ENCODE data around the gene P3H3.
"Not testable (repeated sequence)": the region's sequence is repeated elsewhere in the genome, so short reads cannot be mapped to it uniquely, and the experiment has no call there.

P3H3 gene

GRCh38 chr12:6853626-6854025, 25.4 kb downstream of the P3H3 start:
- H3K9ac ChIP-seq (ENCODE audit: low read length), result peak overlapping the region; percentile 33

GRCh38 chr12:6854036-6854435, 25.8 kb downstream of the P3H3 start:
- no peak overlapping the region for H3K9ac ChIP-seq (ENCODE audit: low read length)
- no peaks in the 10 kb centered on the region for H3K27me3 ChIP-seq (ENCODE audit: control insufficient read depth, insufficient read depth, low read length)
- H3K4me1 ChIP-seq (ENCODE audit: control insufficient read depth, insufficient read depth, low read length), result peaks cover 17% of the 10 kb centered on the region
- H3K9me3 ChIP-seq (ENCODE audit: control insufficient read depth, low read length), result no peaks in the 10 kb centered on the region
- H3K36me3 ChIP-seq (ENCODE audit: control insufficient read depth, insufficient read depth, low read length), result peaks cover 27% of the 10 kb centered on the region
- no peak overlapping the region for H3K4me3 ChIP-seq (ENCODE audit: low read length)

More at GRCh38 chr12:6853626-6854025, 25.4 kb downstream of the P3H3 start:
- Histone ChIP-seq H3K27me3 (ENCODE audit: control insufficient read depth, insufficient read depth, low read length) (no peaks in the 10 kb centered on the region), H3K9me3 (ENCODE audit: control insufficient read depth, low read length) (no peaks in the 10 kb centered on the region), H3K36me3 (ENCODE audit: control insufficient read depth, insufficient read depth, low read length) (peaks cover 23% of the 10 kb centered on the region), H3K4me1 (ENCODE audit: control insufficient read depth, insufficient read depth, low read length) (peaks cover 17% of the 10 kb centered on the region), H3K4me3 (ENCODE audit: low read length) (no peak overlapping the region)

- Histone ChIP-seq H3K4me1 (ENCODE audit: control insufficient read depth, insufficient read depth, low read length) (peaks cover 13% of the 10 kb centered on the region), H3K4me3 (ENCODE audit: low read length) (no peak overlapping the region), H3K9ac (ENCODE audit: low read length) (no peak overlapping the region), H3K36me3 (ENCODE audit: control insufficient read depth, insufficient read depth, low read length) (peaks cover 33% of the 10 kb centered on the region), H3K9me3 (ENCODE audit: control insufficient read depth, low read length) (no peaks in the 10 kb centered on the region), H3K27me3 (ENCODE audit: control insufficient read depth, insufficient read depth, low read length) (no peaks in the 10 kb centered on the region)
Observed at GRCh38 chr12:6855322-6855721, 27.1 kb downstream of the P3H3 start.

- Histone ChIP-seq H3K36me3 (ENCODE audit: control insufficient read depth, insufficient read depth, low read length) (peaks cover 41% of the 10 kb centered on the region), H3K9me3 (ENCODE audit: control insufficient read depth, low read length) (no peaks in the 10 kb centered on the region), H3K4me3 (ENCODE audit: low read length) (no peak overlapping the region), H3K4me1 (ENCODE audit: control insufficient read depth, insufficient read depth, low read length) (no peaks in the 10 kb centered on the region), H3K9ac (ENCODE audit: low read length) (no peak overlapping the region), H3K27me3 (ENCODE audit: control insufficient read depth, insufficient read depth, low read length) (no peaks in the 10 kb centered on the region)
Observed at GRCh38 chr12:6858799-6859198, 30.6 kb downstream of the P3H3 start.

- Histone ChIP-seq H3K4me1 (ENCODE audit: control insufficient read depth, insufficient read depth, low read length) (no peaks in the 10 kb centered on the region), H3K36me3 (ENCODE audit: control insufficient read depth, insufficient read depth, low read length) (peaks cover 41% of the 10 kb centered on the region), H3K27me3 (ENCODE audit: control insufficient read depth, insufficient read depth, low read length) (no peaks in the 10 kb centered on the region), H3K4me3 (ENCODE audit: low read length) (no peak overlapping the region), H3K9ac (ENCODE audit: low read length) (no peak overlapping the region), H3K9me3 (ENCODE audit: control insufficient read depth, low read length) (no peaks in the 10 kb centered on the region)
Observed at GRCh38 chr12:6860116-6860515, 31.9 kb downstream of the P3H3 start.

- H3K9me3 ChIP-seq (ENCODE audit: control insufficient read depth, low read length), result no peaks in the 10 kb centered on the region
- no peaks in the 10 kb centered on the region for H3K27me3 ChIP-seq (ENCODE audit: control insufficient read depth, insufficient read depth, low read length)
- H3K4me3 ChIP-seq (ENCODE audit: low read length), result no peak overlapping the region
- H3K36me3 ChIP-seq (ENCODE audit: control insufficient read depth, insufficient read depth, low read length), result peaks cover 41% of the 10 kb centered on the region
- no peak overlapping the region for H3K9ac ChIP-seq (ENCODE audit: low read length)
- no peaks in the 10 kb centered on the region for H3K4me1 ChIP-seq (ENCODE audit: control insufficient read depth, insufficient read depth, low read length)
Observed at GRCh38 chr12:6860942-6861341, 32.7 kb downstream of the P3H3 start.

- Histone ChIP-seq H3K36me3 (ENCODE audit: control insufficient read depth, insufficient read depth, low read length) (peaks cover 38% of the 10 kb centered on the region), H3K4me3 (ENCODE audit: low read length) (no peak overlapping the region), H3K9me3 (ENCODE audit: control insufficient read depth, low read length) (no peaks in the 10 kb centered on the region), H3K9ac (ENCODE audit: low read length) (no peak overlapping the region), H3K27me3 (ENCODE audit: control insufficient read depth, insufficient read depth, low read length) (no peaks in the 10 kb centered on the region), H3K4me1 (ENCODE audit: control insufficient read depth, insufficient read depth, low read length) (no peaks in the 10 kb centered on the region)
Observed at GRCh38 chr12:6861391-6861790, 33.2 kb downstream of the P3H3 start.

GRCh38 chr12:6863033-6863432, 34.8 kb downstream of the P3H3 start:
- Histone ChIP-seq H3K9me3 (ENCODE audit: control insufficient read depth, low read length) (no peaks in the 10 kb centered on the region), H3K4me1 (ENCODE audit: control insufficient read depth, insufficient read depth, low read length) (peaks cover 6% of the 10 kb centered on the region), H3K9ac (ENCODE audit: low read length) (no peak overlapping the region), H3K4me3 (ENCODE audit: low read length) (no peak overlapping the region), H3K27me3 (ENCODE audit: control insufficient read depth, insufficient read depth, low read length) (no peaks in the 10 kb centered on the region), H3K36me3 (ENCODE audit: control insufficient read depth, insufficient read depth, low read length) (peaks cover 24% of the 10 kb centered on the region)

- Histone ChIP-seq H3K36me3 (ENCODE audit: control insufficient read depth, insufficient read depth, low read length) (peaks cover 17% of the 10 kb centered on the region), H3K4me3 (ENCODE audit: low read length) (no peak overlapping the region), H3K4me1 (ENCODE audit: control insufficient read depth, insufficient read depth, low read length) (peaks cover 13% of the 10 kb centered on the region), H3K9me3 (ENCODE audit: control insufficient read depth, low read length) (no peaks in the 10 kb centered on the region), H3K9ac (ENCODE audit: low read length) (no peak overlapping the region), H3K27me3 (ENCODE audit: control insufficient read depth, insufficient read depth, low read length) (no peaks in the 10 kb centered on the region)
Observed at GRCh38 chr12:6863586-6864321, 35.5 kb downstream of the P3H3 start.

GRCh38 chr12:6865307-6865706, 37.1 kb downstream of the P3H3 start:
- H3K9ac ChIP-seq (ENCODE audit: low read length); H3K36me3 ChIP-seq (ENCODE audit: control insufficient read depth, insufficient read depth, low read length); H3K27me3 ChIP-seq (ENCODE audit: control insufficient read depth, insufficient read depth, low read length); H3K4me3 ChIP-seq (ENCODE audit: low read length); H3K9me3 ChIP-seq (ENCODE audit: control insufficient read depth, low read length): not testable (repeated sequence)
- H3K4me1 ChIP-seq (ENCODE audit: control insufficient read depth, insufficient read depth, low read length), result peaks cover 26% of the 10 kb centered on the region

GRCh38 chr12:6866163-6866919, 38.1 kb downstream of the P3H3 start:
- Histone ChIP-seq H3K4me1 (ENCODE audit: control insufficient read depth, insufficient read depth, low read length) (peaks cover 32% of the 10 kb centered on the region), H3K36me3 (ENCODE audit: control insufficient read depth, insufficient read depth, low read length) (no peaks in the 10 kb centered on the region), H3K4me3 (ENCODE audit: low read length) (no peak overlapping the region), H3K9ac (ENCODE audit: low read length) (peak overlapping the region; percentile 69), H3K27me3 (ENCODE audit: control insufficient read depth, insufficient read depth, low read length) (no peaks in the 10 kb centered on the region), H3K9me3 (ENCODE audit: control insufficient read depth, low read length) (no peaks in the 10 kb centered on the region)

- Histone ChIP-seq H3K9me3 (ENCODE audit: control insufficient read depth, low read length) (no peaks in the 10 kb centered on the region), H3K9ac (ENCODE audit: low read length) (peak overlapping the region; percentile 69), H3K4me3 (ENCODE audit: low read length) (no peak overlapping the region), H3K36me3 (ENCODE audit: control insufficient read depth, insufficient read depth, low read length) (no peaks in the 10 kb centered on the region), H3K4me1 (ENCODE audit: control insufficient read depth, insufficient read depth, low read length) (peaks cover 38% of the 10 kb centered on the region), H3K27me3 (ENCODE audit: control insufficient read depth, insufficient read depth, low read length) (no peaks in the 10 kb centered on the region)
Observed at GRCh38 chr12:6866920-6867412, 38.8 kb downstream of the P3H3 start.
